GM12874 (cell line): Measurements from ENCODE around the gene CRYGA.

ENCODE experiments used
- TF ChIP-seq, protein P1 (sequence below): IDR thresholded peaks from 2 replicates; pipeline ENCODE4 v1.5.1; 2011; ENCODE audit warnings: low read depth, mild to moderate bottlenecking, control low read depth, low read length, moderate library complexity; ENCODE audit not compliant: insufficient read depth

Gene CRYGA

GRCh38 chr2:208118918-208119317 lies 44.5 kb downstream of the CRYGA start:
- TF ChIP-seq, protein P1, sequence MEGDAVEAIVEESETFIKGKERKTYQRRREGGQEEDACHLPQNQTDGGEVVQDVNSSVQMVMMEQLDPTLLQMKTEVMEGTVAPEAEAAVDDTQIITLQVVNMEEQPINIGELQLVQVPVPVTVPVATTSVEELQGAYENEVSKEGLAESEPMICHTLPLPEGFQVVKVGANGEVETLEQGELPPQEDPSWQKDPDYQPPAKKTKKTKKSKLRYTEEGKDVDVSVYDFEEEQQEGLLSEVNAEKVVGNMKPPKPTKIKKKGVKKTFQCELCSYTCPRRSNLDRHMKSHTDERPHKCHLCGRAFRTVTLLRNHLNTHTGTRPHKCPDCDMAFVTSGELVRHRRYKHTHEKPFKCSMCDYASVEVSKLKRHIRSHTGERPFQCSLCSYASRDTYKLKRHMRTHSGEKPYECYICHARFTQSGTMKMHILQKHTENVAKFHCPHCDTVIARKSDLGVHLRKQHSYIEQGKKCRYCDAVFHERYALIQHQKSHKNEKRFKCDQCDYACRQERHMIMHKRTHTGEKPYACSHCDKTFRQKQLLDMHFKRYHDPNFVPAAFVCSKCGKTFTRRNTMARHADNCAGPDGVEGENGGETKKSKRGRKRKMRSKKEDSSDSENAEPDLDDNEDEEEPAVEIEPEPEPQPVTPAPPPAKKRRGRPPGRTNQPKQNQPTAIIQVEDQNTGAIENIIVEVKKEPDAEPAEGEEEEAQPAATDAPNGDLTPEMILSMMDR, result no peak

- TF ChIP-seq, protein P1, result no peak
These were observed 50.4 kb downstream of the CRYGA start for GRCh38 chr2:208112969-208113368.
